Measurements from ENCODE around the gene ZSCAN12.

ZSCAN12 gene

DNA sequence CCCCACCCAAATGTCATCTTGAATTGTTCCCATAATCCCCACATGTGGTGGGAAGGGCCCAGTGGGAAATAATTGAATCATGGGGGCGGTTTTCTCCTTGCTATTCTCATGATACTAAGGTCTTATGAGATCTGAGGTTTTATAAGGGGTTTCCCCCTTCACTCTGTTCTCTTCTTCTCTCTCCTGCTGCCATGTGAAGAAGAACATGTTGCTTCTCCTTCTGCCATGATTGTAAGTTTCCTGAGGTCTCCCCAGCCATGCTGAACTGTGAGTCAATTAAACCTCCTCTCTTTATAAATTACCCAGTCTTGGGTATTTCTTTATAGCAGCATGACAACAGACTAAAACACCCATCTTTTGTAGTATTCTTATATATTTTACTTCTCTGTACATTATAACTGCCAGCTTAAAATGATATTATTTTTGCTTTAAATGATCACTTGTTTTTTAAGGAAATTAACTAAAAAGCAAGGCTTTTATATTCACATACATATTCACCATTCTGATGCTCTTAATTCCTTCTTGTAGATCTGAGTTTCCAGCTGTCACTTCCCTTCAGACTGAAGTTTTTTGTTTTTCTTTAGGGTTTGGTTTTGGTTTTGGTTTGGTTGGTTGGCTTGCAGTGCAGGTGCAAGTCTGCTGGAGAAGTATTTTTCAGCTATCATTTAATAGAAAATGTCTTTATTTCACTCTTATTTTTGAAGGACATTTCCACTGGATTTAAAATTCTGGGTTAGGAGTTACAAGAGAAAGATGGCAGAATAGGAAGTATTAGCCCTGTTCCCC is 59.0 kb downstream of the ZSCAN12 start:
- TF ChIP-seq, protein P1, sequence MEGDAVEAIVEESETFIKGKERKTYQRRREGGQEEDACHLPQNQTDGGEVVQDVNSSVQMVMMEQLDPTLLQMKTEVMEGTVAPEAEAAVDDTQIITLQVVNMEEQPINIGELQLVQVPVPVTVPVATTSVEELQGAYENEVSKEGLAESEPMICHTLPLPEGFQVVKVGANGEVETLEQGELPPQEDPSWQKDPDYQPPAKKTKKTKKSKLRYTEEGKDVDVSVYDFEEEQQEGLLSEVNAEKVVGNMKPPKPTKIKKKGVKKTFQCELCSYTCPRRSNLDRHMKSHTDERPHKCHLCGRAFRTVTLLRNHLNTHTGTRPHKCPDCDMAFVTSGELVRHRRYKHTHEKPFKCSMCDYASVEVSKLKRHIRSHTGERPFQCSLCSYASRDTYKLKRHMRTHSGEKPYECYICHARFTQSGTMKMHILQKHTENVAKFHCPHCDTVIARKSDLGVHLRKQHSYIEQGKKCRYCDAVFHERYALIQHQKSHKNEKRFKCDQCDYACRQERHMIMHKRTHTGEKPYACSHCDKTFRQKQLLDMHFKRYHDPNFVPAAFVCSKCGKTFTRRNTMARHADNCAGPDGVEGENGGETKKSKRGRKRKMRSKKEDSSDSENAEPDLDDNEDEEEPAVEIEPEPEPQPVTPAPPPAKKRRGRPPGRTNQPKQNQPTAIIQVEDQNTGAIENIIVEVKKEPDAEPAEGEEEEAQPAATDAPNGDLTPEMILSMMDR (IDR thresholded peaks at IDR 0.05; ENCODE audit: control extremely low read depth, extremely low read depth, low read depth, missing control alignments): no peak
- ChIA-PET POLR2A (no interaction called here), CTCF (interaction anchor here (0.9 kb wide), 1 partner anchor 16 kb away, joined by 3 read pairs; no protein-coding TSS in a partner anchor)
- no peak for DNase-seq (ENCODE audit: extremely low spot score)

DNA sequence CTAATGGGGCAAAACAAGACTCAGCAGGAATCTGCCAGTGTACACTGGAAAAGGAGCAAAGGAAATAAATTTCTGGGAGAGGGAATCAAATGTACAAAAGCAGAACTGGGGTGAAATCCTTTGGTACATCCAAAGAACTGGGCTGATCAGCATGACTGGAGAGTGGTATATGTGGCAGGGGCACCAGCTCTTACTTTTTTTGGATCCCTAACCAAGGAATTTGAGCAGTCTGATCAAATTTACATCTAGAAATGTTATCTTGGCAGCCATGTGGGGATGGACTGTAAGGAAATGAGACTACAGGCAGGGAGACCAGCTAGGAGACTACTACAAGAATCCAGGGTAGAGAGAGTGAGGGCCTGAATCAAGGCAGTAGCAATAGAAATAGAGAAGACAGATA is 62.4 kb downstream of the ZSCAN12 start:
- CTCF ChIA-PET: interaction anchor here (0.6 to 6.0 kb wide), 3 partner anchors 11 to 23 kb away, joined by 3 to 46 read pairs (median 4); no protein-coding TSS in a partner anchor
- TF ChIP-seq, protein P1 (IDR thresholded peaks at IDR 0.05; ENCODE audit: control extremely low read depth, extremely low read depth, low read depth, missing control alignments): no peak
- POLR2A ChIA-PET: no interaction called here
- DNase-seq (ENCODE audit: extremely low spot score): no peak

DNA sequence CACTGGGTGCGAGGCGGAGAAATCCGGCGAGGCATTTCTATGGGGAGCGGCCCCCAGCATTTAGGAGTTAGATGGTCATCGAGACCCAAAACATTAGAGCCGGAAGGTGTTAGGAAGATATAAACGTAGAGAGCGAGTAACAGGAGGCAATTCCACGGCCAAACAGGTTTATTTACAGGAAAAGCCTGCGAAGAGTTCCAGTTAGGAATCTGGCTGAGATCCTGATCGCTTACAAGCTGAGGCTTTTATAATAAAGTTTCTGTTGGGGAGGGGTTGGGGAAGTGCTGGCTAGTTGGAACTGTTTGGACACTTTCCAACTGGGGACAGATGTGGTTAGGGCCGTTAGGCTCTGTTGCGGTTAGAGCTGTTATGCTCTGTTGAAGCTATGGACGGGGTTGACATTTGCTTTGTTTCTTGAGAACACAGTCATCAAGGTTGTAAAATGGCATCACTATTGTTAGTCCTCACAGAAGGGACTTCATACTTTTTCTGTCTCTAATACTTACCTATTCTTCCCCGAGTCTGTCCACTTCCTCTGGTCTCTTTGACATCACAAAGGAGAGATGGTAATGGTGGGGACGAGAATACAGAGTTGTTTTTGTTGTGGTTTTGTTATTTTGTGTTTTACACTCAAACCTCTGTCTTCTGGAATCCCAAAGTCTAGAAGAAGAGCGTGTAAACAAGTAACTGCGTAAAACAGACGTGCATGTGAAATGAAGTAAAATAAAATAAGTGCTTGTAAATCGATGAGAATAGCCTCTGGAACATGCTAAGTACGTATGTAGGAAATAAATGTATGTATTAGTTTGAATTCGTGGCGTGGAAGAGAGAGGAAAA is 63.0 kb downstream of the ZSCAN12 start:
- ChIA-PET CTCF (interaction anchor here (0.6 to 6.0 kb wide), 5 partner anchors 12 to 47 kb away, joined by 3 to 46 read pairs (median 4); no protein-coding TSS in a partner anchor), POLR2A (interaction anchor here (0.7 to 1.4 kb wide), 5 partner anchors 19 to 1190 kb away, joined by 3 to 4 read pairs (median 4); a partner anchor contains a TSS)
- TF ChIP-seq, protein P1 (IDR thresholded peaks at IDR 0.05; ENCODE audit: control extremely low read depth, extremely low read depth, low read depth, missing control alignments): no peak
- peak; percentile 31 for DNase-seq (ENCODE audit: extremely low spot score)

DNA sequence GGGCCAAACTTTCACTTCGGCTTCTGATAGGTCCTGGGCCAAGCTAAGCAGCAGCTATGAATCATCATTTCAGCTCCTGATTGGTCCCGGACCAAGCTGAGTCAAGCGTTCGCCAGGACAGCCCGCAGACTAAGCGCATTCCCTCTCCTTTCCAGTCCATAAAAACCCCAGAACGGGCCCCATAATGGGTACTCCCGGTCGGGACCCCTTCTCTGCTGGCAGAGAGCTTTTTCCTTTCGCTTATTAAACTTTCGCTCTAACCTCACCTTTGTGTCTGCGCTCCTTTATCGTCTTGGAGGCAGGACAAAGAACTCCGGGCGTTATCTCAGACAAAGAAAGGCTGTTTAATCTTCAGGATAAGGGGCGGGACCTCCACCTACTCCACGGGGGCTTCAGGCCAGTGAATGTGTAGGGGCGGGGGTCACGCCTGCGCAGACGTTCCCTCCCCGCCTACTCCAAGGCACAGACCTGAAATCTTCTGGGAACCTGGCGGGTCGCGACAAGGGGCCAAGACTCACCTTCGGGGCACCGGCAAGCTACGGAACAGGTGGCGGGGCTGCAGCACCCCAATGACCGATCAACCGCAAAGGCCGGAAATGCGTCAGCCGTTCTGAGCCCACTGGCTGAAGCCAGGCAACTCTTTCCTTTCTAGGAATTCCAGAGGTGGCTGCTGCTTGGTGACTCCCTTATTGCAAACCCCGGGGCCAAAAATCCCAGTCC is 63.8 kb downstream of the ZSCAN12 start, which contains the start of gene ZSCAN31:
Gene ZSCAN31, minus strand, starts transcription at position 585 of the 720 bp plus-strand sequence. CDS start 6,465 bp downstream, outside the sequence.
- peak; percentile 80 for DNase-seq (ENCODE audit: extremely low spot score)
- ChIA-PET CTCF (interaction anchor here (1.2 to 6.0 kb wide), 4 partner anchors 16 to 47 kb away, joined by 3 to 46 read pairs (median 4); no protein-coding TSS in a partner anchor), POLR2A (interaction anchor here (0.6 to 1.4 kb wide), 12 partner anchors 20 to 1314 kb away, joined by 3 to 4 read pairs (median 3); partner anchors contain the start of genes PGBD1 and ZSCAN26)
- TF ChIP-seq, protein P1 (IDR thresholded peaks at IDR 0.05; ENCODE audit: control extremely low read depth, extremely low read depth, low read depth, missing control alignments): no peak

DNA sequence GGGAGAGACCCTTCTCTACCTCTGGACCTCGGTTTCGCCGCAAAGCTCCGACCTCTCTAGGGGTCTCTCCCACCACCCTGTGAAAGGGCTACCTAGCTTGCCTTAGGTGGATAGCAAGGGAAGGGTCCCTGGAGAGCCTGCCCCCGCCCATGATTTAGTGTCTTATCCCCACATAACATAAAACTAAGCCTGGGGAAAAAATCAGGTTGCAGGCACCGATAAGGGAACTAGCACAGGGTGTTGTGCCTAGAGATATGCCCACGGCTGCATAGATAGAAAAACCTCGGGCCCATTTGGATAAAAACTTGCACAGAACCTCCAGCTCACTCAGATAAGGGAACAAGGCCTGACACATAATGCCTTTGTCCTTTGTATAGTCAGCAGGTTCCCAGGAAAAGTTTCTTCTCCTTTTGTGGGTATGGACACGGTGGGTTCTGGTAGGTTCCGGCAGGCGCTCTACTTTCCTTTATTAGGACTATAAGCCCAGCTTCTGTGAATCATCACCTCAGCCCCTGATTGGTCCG is 64.4 kb downstream of the ZSCAN12 start:
- no peak for DNase-seq (ENCODE audit: extremely low spot score)
- CTCF ChIA-PET: interaction anchor here (1.2 to 6.0 kb wide), 4 partner anchors 17 to 48 kb away, joined by 3 to 46 read pairs (median 4); no protein-coding TSS in a partner anchor
- TF ChIP-seq, protein P1 (IDR thresholded peaks at IDR 0.05; ENCODE audit: control extremely low read depth, extremely low read depth, low read depth, missing control alignments): no peak

More for the DNA sequence above, 64.4 kb downstream of the ZSCAN12 start:
- POLR2A ChIA-PET: interaction anchor here (0.6 to 1.4 kb wide), 9 partner anchors 23 to 1315 kb away, joined by 3 to 4 read pairs (median 3); partner anchors contain the start of genes PGBD1 and ZSCAN26
